Ishikawa (cell line): Measurements from ENCODE around the gene HEATR9.

Source experiments
- TCF12 ChIP-seq: IDR thresholded peaks from 2 replicates; pipeline ENCODE4 v1.6.1; 2012; ENCODE audit warnings: low read depth
- ZBTB7A ChIP-seq: IDR thresholded peaks from 2 replicates; pipeline ENCODE4 v1.6.1; 2012; ENCODE audit warnings: low read depth

DNA sequence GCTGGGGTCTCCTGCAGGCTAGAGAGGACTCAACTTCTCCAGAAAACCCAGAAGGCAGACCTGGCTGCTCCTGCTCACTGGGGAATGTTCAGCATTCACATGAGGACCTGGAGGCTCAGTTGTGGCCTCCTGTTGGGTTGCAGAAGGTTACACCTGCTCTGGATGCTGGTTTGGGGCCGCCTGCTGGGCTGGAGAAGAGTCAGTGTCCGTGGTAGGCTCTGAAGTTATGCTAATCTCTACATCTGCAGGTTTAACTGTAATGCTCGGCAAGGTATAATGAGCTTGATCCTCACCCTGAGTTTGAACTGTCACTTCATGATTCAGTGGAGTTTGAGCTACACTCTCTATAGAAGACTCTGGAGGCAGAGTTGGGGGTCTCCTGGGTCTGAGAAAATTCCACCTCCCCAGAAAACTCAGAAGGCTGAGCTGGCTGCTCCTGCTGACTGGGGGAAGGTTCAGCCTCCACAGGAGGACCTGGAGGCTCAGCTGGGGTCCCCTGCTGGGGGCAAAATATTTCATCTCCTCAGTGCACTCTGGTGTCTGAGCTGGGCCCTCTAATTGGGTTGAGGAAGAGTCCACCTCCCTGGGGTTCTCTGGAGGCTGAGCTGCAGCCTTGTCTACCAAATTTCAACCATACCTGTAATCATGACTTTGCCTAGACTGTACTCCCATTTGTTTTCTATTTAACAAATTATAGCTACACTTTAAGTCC lies 38.4 kb upstream of the HEATR9 start:
- TF ChIP-seq TCF12 (no peak), ZBTB7A (no peak)
